ENCODE results near the gene SENP7. TPM values are rescaled to one million over a fixed set of nuclear protein-coding genes. Genes with fewer than 3 reads are reported as not detected.

Gene SENP7
- total RNA-seq, 1 donor = 24.0 TPM

DNA sequence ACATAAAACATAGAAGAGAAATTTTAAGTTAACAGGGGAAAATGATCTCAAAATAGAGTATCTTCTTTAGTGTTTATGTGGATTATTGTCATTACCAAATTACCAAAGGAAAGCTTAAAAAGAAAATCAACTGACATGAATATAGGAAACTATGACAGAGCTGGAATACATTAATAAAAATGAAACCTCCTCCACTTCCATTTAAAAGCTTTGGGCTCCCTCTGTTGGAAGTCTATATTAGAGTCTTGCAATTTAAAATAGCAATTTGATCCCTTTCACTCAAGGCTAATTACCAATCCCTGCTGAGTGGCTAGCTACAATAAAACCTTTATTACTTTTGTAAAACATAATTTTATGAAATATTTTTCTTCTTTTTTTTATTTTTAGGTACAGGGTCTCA lies 131.2 kb downstream of the SENP7 start:
- peak; percentile 62 for DNase-seq (ENCODE audit: low read depth)

DNA sequence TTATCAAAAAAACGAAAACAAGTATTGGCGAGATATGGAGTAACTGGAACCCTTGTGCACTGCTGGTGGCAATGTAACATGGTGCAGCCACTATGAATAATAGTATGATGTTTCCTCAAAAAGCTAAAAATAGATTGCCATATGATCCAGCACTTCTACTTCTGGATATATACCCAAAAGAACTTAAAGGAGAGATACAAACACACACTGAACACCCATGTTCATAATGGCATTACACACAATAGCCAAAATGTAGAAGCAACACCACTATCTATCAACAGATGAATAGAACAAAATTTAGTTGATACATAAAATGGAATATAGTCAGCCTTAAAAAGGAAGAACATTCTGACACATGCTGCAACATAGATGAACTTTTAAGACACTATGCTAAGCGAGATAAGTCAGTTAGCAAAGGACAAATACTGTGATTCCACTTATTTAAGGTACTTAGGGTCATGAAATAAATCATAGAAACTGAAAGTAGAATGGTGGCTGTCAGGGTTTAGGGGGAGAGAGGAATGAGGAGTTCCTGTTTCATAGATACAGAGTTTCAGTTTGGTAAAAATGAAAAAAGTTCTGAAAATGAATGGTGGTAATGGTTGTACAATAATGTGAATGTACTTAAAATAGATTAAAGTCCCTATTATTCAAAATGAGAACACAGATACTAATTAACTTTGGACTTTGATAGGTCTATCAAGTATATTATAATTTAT lies 133.2 kb downstream of the SENP7 start:
- no peak overlapping the region for H3K4me3 ChIP-seq (ENCODE audit: low read depth, low read length)
- DNase-seq (ENCODE audit: low read depth) = no peak
- TF ChIP-seq, protein P1, sequence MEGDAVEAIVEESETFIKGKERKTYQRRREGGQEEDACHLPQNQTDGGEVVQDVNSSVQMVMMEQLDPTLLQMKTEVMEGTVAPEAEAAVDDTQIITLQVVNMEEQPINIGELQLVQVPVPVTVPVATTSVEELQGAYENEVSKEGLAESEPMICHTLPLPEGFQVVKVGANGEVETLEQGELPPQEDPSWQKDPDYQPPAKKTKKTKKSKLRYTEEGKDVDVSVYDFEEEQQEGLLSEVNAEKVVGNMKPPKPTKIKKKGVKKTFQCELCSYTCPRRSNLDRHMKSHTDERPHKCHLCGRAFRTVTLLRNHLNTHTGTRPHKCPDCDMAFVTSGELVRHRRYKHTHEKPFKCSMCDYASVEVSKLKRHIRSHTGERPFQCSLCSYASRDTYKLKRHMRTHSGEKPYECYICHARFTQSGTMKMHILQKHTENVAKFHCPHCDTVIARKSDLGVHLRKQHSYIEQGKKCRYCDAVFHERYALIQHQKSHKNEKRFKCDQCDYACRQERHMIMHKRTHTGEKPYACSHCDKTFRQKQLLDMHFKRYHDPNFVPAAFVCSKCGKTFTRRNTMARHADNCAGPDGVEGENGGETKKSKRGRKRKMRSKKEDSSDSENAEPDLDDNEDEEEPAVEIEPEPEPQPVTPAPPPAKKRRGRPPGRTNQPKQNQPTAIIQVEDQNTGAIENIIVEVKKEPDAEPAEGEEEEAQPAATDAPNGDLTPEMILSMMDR (IDR thresholded peaks at IDR 0.05; ENCODE audit: insufficient read depth, low read length) = no peak

More for the DNA sequence above, 131.2 kb downstream of the SENP7 start:
- TF ChIP-seq, protein P1 (IDR thresholded peaks at IDR 0.05; ENCODE audit: insufficient read depth, low read length) = peak; percentile 32
- H3K4me3 ChIP-seq (ENCODE audit: low read depth, low read length) = no peak overlapping the region

DNA sequence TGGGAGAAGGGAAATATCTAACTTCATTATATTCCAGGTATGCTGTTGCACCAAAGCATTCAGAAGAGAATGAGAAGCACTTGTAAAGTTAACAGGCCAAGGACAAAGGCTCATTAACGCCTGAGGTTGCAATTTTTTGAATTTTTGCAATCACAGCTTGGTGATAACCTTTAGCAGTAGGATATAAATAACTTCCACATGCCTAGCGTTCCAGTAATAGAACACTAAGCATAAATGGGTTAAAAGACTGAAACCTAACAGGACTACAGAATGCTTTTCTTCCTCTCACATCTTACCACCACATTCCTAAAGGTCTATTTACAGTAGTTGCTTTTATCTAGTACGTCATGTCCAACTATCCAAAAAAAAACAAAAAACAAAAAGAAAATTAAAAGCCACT lies 135.2 kb downstream of the SENP7 start:
- no peak for DNase-seq (ENCODE audit: low read depth)
- TF ChIP-seq, protein P1 (IDR thresholded peaks at IDR 0.05; ENCODE audit: insufficient read depth, low read length) = no peak
- H3K4me3 ChIP-seq (ENCODE audit: low read depth, low read length) = no peak overlapping the region

DNA sequence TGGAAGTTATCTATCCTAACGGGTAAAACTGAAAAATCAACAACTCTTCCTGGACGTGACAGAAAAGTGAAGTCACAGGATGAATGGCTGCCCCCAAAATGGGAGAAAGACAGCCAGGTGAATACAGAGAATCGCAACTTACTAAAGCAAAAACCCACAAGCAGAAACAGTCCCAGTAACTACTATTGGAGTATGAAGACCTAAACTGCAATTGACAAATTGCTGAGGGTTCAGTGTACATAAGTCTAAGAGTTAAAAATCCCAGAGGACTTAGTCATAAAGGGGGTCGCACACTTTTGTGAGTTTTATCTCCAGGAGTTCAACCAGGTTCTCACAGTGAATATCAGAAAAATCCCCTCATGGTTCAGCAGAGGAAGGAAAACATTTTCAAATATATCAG lies 135.8 kb downstream of the SENP7 start:
- H3K4me3 ChIP-seq (ENCODE audit: low read depth, low read length) = no peak overlapping the region
- no peak for DNase-seq (ENCODE audit: low read depth)

DNA sequence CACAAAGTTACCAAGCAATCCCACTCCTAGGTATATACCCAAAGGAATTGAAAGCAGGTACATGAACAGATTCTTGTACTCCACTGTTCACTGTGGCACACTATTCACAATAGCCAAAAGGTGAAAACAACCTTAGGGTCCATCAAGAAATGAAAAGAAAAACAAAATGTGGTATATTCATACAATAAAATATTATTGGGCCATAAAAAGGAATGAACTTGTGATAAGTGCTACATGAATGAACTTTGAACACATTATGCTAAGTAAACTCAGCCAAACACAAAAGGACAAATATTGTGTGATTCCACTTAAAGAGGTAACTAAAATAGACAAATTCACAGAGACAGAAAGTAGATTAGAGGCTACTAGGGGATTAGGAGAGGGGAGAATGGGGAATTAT lies 137.4 kb downstream of the SENP7 start:
- no peak for DNase-seq (ENCODE audit: low read depth)
- TF ChIP-seq, protein P1 (IDR thresholded peaks at IDR 0.05; ENCODE audit: insufficient read depth, low read length) = no peak
- no peak overlapping the region for H3K4me3 ChIP-seq (ENCODE audit: low read depth, low read length)

More for the DNA sequence above, 135.8 kb downstream of the SENP7 start:
- TF ChIP-seq, protein P1 (IDR thresholded peaks at IDR 0.05; ENCODE audit: insufficient read depth, low read length) = no peak

DNA sequence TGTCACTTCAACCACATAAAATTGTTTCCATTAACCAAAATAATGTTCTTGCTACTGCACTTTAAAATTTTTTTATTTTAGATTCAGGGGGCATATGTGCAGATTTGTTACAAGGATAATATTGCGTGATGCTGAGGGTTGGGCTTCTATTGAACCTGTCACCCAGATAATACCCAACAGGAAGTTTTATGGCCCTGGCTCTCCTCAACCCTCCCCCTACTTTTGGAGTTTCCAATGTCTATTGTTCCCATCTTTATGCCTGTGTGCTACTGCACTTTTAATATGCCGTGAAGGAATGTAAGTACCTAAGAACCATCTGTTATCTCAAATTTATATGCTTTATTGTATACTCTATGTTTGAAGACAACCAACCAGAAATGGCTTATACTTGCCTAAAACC lies 150.6 kb downstream of the SENP7 start:
- TF ChIP-seq, protein P1 (IDR thresholded peaks at IDR 0.05; ENCODE audit: insufficient read depth, low read length) = no peak
- DNase-seq (ENCODE audit: low read depth) = no peak
- H3K4me3 ChIP-seq (ENCODE audit: low read depth, low read length) = no peak overlapping the region

DNA sequence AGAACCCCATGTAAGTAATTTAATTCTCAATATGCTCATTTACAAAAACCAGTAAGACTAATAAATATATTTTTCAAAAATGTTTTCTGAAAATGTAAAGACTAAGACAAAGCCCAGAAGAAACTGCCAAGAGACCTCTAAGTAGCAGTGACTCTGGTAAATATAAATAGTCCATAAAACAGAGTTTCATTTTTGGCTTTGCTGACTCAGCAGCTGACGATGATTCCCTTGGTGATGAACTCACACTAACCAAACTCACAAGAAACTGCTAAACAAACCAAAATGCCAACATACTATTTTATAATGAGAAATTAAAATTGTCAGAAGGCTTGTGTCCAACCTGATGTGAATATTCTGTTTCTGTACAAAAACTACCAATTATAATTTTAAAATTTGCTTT lies 161.2 kb downstream of the SENP7 start:
- TF ChIP-seq, protein P1 (IDR thresholded peaks at IDR 0.05; ENCODE audit: insufficient read depth, low read length) = no peak
- no peak overlapping the region for H3K4me3 ChIP-seq (ENCODE audit: low read depth, low read length)
- peak; percentile 11 for DNase-seq (ENCODE audit: low read depth)

All from fibroblast of the aortic adventitia (primary cell).